GM19193 (cell line): ENCODE measurements around the gene PRRX1.

ENCODE experiments used
- POLR2A ChIP-seq: IDR thresholded peaks from 4 replicates; pipeline ENCODE4 v1.6.1; 2011; ENCODE audit not compliant: insufficient read depth, insufficient read length; ENCODE audit errors: extremely low read depth

The PRRX1 gene

GRCh38 chr1:170671629-170671963 is 7.7 kb downstream of the PRRX1 start:
- TF ChIP-seq POLR2A: no peak

GRCh38 chr1:170672316-170672715 is 8.4 kb downstream of the PRRX1 start:
- TF ChIP-seq POLR2A: no peak

GRCh38 chr1:170674239-170674638 is 10.3 kb downstream of the PRRX1 start:
- TF ChIP-seq POLR2A: no peak

GRCh38 chr1:170674986-170675385 is 11.1 kb downstream of the PRRX1 start:
- TF ChIP-seq POLR2A: no peak

GRCh38 chr1:170675865-170676264 is 11.9 kb downstream of the PRRX1 start:
- no peak for TF ChIP-seq POLR2A

GRCh38 chr1:170676628-170677027 is 12.7 kb downstream of the PRRX1 start:
- no peak for TF ChIP-seq POLR2A

GRCh38 chr1:170678027-170678600 is 14.2 kb downstream of the PRRX1 start:
- no peak for TF ChIP-seq POLR2A

- no peak for TF ChIP-seq POLR2A
These were observed 16.5 kb downstream of the PRRX1 start for GRCh38 chr1:170680428-170680827.

- no peak for TF ChIP-seq POLR2A
These were observed 18.2 kb downstream of the PRRX1 start for GRCh38 chr1:170682169-170682568.

- no peak for TF ChIP-seq POLR2A
These were observed 18.9 kb downstream of the PRRX1 start for GRCh38 chr1:170682809-170683208.

GRCh38 chr1:170685166-170685565 is 21.2 kb downstream of the PRRX1 start:
- TF ChIP-seq POLR2A: no peak

- TF ChIP-seq POLR2A: no peak
These were observed 22.4 kb downstream of the PRRX1 start for GRCh38 chr1:170686291-170686690.

GRCh38 chr1:170687621-170688020 is 23.7 kb downstream of the PRRX1 start:
- TF ChIP-seq POLR2A: no peak

- TF ChIP-seq POLR2A: no peak
These were observed 27.3 kb downstream of the PRRX1 start for GRCh38 chr1:170691258-170691657.

- no peak for TF ChIP-seq POLR2A
These were observed 29.1 kb downstream of the PRRX1 start for GRCh38 chr1:170692866-170693575.

- no peak for TF ChIP-seq POLR2A
These were observed 30.4 kb downstream of the PRRX1 start for GRCh38 chr1:170694172-170694926.
